ENCODE results near the gene ASTN2.

ASTN2 gene

DNA sequence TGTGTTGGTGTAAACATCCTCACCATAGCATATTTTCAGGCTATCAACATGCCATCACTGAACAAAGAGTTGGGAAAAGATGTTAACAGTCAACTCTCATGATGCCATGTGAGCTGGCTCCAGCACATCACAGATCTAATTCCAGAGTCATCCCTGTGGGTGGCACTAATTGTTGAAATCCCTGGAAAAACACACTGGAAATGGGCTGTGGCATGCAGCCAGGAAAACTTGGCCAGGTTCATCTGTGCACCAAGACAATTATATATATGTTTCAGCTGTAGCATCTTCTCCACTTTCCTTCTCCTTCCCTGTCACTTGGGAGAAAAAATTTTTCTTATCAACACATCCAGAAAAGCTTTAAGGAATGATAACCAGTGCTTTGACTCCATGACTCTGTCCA lies 414.0 kb downstream of the ASTN2 start:
- DNase-seq: no peak

DNA sequence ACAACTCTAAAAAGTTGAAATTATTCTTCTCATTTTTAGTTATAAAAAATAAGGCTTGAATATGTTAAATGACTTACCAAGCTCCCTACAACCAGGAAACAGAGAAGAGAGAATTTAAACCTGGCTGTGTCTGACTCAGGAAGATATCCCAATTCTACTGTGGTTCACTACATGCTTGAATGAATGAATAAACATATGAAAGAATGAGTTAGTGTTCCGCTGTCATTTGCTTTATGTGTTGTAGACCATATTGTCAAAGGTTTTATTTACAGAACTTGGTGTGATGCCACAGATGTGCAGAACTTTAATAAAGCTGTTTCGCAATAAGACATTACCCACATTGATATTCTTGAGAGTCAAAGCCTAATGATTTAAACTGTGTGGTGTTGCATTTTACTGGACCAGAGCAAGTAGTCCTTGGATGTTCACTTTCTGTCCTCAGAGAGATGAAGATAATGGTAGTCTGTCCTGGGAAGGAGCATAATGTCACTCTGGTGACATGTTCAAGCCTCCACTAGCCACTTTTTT lies 414.6 kb downstream of the ASTN2 start:
- DNase-seq: no peak

GRCh38 chr9:116998305-116998704 lies 416.6 kb downstream of the ASTN2 start:
- no peak for DNase-seq

- no peak for DNase-seq
Measured at GRCh38 chr9:116992865-116993264, 422.0 kb downstream of the ASTN2 start.

- DNase-seq: no peak
Measured at GRCh38 chr9:116991051-116991450, 423.8 kb downstream of the ASTN2 start.

DNA sequence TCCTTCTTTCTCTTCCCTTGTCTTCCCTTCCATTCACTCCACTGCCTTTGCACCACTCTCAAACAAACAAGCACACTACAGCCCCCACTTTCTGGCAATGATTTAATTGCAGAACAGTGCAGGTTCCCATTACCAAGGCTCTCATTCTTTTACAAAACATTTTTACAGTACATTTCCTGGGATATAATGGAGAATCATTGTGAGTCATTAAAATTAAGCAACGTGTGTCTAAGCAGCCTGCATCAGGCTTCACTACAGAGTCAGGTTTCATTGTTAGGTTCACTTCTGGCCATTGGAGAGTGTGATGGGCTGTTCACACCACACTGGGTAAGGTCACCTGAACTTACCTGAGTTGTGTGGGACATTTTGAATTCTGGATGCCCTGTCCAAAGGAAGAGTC lies 424.3 kb downstream of the ASTN2 start:
- DNase-seq: no peak

DNA sequence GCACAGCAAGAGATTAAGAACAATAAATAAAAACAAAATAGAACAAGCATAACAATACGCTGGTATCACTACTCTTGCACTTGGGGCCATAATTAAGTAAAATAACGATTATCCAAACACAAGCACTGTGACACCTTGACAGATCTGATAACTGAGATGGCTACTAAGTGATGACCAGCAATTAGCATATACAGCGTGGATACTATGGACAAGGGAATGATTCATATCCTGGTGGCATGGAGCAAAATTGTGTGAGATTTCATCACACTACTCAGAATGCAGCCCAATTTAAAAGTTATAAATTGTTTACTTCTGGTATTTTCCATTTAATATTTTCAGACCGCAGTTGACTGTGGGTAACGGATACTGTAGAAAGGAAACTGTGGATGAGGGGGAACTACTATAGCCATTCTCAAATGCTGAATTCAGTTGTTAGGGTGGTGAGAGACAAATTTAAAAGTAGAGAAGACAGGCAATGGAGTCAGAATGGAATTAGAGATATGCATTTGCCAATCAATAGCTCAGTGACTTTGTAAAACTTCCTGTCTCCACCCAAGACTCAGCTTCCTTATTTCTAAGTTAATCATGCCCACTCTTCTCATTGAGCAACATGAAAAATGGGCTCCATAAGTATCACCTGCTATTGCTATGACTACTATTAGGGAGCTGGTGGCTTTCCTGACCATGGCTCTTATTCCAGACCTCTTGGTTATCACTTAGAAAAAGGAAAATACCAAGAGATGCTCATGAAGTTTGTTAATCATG lies 427.0 kb downstream of the ASTN2 start:
- DNase-seq: no peak

GRCh38 chr9:116986015-116986414 lies 428.8 kb downstream of the ASTN2 start:
- no peak for DNase-seq

GRCh38 chr9:116985596-116985995 lies 429.3 kb downstream of the ASTN2 start:
- no peak for DNase-seq

DNA sequence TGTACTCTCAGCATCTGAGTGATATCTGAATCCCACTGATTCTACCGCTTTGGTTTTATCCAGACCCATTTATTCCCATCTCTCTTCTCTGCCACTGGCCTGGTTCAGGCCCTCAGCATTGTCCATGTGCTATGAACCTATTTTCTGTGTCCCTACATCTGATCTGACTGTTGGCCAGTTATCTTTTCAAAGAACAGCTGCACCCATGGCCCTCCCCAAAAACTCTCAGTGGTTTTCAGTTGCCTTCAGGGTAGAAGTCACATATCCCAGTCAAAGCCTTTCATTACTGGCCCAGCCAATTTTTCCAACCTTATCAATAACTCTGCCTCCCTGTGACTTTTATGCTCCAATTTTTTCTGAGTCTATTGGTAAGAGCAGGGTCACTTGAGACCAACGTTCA lies 430.7 kb downstream of the ASTN2 start:
- no peak for DNase-seq

DNA sequence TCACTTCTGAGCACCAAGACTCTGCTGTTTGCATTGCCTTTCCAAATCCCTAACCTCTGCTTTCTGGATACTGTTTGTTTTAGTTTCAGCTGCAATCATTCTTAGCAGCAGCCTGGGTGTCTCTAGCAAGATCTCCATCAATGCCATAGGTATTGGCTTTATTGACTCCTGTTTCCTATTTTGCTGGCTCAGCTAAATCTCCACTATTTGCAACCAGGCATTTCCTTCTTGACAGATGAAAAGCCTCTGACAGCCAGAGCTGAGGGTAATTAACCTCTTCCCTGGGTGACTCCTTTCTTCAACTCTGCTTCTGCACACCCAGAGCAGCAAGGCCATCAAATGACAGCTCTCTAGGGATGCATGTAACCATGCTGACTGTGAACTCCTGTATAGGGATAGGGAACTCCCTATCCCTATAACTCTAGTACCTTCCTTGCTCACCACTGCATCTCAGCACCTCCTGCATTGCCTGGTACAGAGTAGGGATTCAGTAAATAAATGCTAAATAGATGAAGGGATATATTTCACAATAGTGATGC lies 434.2 kb downstream of the ASTN2 start:
- no peak for DNase-seq

DNA sequence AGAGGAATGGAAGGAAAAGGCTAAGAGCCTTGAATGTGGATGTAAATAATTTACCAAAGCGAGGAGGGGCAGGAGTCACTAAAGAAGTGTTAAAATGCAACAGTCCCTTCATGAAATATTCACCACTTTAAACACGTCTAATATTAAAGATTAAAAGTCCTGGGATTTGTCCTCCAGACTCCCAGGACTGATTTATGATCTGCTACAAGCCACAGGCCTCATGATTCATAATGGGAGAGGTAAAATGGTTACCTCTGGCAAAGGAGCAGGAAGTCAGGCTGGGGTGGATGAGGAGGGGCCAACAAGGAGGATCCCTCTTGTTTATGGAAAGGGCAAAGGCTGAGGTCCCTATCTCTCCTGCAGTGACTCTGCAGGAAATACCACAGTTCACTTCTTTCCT lies 435.4 kb downstream of the ASTN2 start:
- DNase-seq: no peak

GRCh38 chr9:116978155-116978554 lies 436.7 kb downstream of the ASTN2 start:
- no peak for DNase-seq

DNA sequence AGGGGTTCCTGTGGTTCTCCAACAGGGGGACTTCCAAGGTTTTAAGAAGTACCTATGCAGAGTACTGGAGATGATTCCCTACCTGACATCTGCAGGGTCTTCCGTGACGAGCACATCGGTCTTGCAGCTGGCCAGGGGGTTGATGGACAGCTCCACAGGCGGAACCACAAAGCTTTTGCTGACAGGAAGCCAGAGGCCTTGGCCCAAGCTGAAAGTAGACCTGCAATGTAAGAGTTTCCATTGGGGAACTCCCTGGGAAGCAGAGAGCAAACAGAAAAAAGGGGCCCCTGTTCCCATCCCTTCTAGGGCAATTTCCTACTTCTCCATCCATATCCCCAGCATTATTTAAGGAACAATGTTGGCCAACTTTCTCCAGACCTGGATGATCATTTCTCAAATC lies 439.7 kb downstream of the ASTN2 start:
- no peak for DNase-seq

GRCh38 chr9:116966199-116966598 lies 448.7 kb downstream of the ASTN2 start:
- no peak for DNase-seq

- no peak for DNase-seq
Measured at GRCh38 chr9:116964258-116964657, 450.6 kb downstream of the ASTN2 start.

- no peak for DNase-seq
Measured at GRCh38 chr9:116959809-116960208, 455.0 kb downstream of the ASTN2 start.

DNA sequence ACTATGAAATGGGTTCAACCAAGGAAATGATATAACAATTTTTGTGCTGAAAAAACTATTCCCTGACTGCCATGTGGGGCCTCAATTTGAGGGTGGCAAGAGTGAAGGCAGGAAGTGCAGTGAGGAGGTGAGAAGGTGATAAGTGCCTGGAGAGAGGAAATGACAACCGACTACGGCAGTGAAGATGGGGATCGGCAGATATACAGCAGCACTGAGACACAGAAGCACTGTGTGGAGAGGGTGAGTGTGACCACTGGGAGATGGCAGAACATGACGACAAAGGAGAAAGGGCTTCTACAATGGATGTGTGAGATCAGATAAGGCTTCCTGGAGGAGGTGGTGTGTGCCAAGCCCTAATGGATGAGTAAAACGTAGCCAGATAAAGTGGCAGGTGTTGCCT lies 456.0 kb downstream of the ASTN2 start:
- no peak for DNase-seq

GRCh38 chr9:116954731-116955130 lies 460.1 kb downstream of the ASTN2 start:
- DNase-seq: no peak

GRCh38 chr9:116953271-116953670 lies 461.6 kb downstream of the ASTN2 start:
- no peak for DNase-seq

DNA sequence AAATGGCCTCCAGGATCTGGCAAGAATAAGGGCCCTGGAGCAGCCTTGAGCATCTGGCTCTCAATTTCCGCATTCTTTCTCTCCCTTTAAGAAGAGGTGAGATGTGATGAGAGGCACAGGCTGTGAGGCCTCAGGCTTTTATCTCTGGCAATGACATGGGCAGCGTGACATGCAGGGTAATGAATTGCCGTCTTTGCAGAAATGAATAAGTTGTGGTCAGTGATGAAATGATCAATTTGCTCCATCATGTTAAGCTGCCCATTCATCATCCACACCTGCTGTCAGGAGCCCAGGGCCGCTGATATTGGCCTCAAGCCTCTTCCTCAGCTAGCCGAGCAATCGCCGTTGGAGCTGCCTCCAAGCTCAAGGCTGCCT lies 462.4 kb downstream of the ASTN2 start:
- no peak for DNase-seq

- DNase-seq: no peak
Measured at GRCh38 chr9:116951588-116952435, 463.0 kb downstream of the ASTN2 start.

- DNase-seq: no peak
Measured at GRCh38 chr9:116945817-116946216, 469.0 kb downstream of the ASTN2 start.

Measured in NCI-H526 treated with DMSO at 0.1 percent for 48 hours (cell line).